IPS-18c (cell line): ENCODE data around the gene DLG2.

Experiments used
- H3K4me3 ChIP-seq: 2 replicates; pipeline ENCODE4 v1.7.0; 2013; ENCODE audit warnings: low read depth, mild to moderate bottlenecking, low read length, moderate library complexity; ENCODE audit not compliant: insufficient read depth
- H3K9me3 ChIP-seq: one replicate; pipeline ENCODE4 v1.6.1; 2013; ENCODE audit warnings: mild to moderate bottlenecking, low read length, moderate library complexity; ENCODE audit not compliant: control insufficient read depth, insufficient read depth

Gene DLG2

DNA sequence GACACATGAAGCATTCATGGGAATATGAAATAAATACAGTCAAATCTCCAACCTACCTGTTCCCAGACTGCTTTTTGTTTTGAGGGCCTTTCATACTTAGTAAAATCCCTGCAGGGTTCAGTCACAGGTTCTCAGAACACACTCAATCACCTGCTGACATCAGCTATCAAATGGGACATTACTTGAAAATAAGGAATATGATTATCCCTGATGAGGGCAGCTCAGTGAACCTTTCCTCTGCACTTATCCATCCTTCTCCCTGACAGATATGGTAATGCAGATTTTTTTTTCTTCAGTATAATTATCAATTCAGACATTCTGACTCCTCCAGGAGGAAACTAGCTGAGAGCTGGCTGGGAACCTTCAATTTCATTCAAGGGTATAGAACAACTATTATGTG, 1213.6 kb downstream of the DLG2 start:
- H3K4me3 ChIP-seq: no peak overlapping the region
- no peaks in the 10 kb centered on the region for H3K9me3 ChIP-seq

DNA sequence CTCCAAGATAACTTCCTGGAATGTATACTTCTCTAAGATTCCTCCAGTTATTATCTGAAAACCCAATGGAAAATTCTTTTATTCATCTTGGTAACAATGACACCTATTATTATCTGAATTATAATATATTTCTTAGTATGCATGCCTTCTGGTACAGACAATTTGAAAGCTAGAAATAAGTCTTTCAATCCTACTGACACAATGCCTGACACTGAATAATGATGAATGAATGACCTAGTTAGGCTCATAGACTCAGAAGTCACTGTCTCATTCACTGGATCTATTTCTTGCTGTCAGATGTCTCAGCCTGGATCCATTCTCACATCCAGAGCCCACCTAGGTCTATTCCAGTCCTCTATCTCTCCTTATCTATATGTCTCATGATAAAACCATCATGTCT, 1214.3 kb downstream of the DLG2 start:
- H3K9me3 ChIP-seq: no peaks in the 10 kb centered on the region
- H3K4me3 ChIP-seq: no peak overlapping the region

DNA sequence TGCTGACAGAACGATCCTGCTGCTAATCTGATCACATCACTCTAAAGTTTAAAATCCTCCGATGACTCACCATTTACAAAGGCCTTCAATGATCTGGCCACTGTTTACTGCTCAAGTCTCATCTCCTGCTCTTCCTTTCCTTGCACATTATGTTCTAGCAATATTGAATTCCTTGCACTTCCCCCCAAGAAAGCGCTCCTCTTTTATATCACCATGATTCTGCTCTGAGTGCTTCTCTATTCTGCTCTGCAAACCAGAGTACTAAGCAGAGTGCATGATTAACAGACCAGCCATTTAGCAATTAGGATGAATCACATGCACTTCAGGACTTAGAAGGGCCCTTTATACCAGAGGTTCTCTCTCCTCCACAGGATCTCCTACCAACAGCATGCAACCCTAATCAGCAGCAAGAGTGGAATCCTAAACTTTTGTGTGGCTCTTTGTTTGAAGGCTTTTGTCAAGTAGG, 1218.2 kb downstream of the DLG2 start:
- no peaks in the 10 kb centered on the region for H3K9me3 ChIP-seq
- no peak overlapping the region for H3K4me3 ChIP-seq

DNA sequence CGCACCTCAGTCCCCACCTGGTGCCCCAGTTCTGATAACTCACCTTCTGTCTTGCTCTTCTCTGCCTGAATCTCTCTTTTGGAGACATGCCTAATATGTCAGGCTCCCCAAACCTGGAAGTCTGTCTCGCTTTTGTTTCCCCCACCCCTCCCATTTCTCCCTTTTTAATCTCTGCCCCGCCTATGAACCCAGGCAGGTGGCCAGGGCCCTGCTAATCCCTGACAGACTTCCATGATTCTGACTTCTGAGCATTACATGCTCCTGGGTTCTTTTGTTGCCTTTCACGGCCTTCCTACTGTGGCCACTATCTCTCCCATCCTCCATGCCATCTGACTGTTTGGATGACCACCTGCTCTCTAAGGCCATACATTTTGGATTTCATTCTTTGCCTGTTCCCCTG, 1220.1 kb downstream of the DLG2 start:
- Histone ChIP-seq H3K9me3 (no peaks in the 10 kb centered on the region), H3K4me3 (no peak overlapping the region)

DNA sequence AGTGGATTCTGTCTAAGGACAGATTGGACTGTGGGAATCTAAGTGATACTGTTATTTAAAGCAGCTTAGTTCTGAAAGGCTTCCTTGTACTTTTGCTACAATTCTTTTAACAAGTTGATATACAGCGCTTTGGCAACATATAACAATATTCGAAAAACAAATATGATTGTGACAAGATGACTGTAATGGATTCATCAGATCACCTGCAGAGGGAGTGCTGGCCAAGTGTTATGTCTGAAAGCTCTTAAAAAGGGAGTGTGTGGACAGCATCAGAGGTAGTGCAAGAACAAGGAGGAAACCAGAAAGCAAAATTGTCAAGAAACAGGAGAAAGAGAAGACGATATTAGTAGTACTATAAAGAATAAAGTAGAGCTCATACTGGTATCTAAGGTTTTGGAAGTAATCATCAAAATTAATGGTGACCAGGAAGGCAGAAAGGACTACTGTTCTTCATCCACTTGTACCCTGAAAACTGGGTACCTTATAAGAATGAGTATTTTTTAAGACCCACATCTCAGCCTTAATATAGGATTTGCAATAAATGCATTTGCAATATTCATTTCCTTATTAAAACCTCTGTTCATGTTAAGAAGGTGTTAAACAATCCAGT, 1229.0 kb downstream of the DLG2 start:
- no peaks in the 10 kb centered on the region for H3K9me3 ChIP-seq
- no peak overlapping the region for H3K4me3 ChIP-seq

DNA sequence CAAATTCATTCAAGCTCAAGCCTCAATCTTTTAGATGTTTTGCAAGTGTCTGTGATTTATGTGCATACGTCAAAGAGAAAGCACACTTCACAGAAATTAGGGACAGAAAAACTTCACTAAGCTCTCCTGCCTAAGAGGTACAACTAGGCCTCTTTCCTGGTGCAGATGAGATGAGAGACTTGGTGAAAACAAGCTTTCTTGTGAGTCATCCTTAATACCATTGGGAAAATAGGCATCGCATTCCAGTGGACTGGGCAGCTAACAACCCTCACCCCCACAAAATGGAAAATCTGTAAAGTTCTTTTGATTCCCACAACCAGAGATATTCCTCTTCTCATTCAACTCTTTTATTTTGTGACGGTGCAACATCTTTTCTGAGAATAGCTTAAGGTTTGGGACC, 1230.6 kb downstream of the DLG2 start:
- no peak overlapping the region for H3K4me3 ChIP-seq
- no peaks in the 10 kb centered on the region for H3K9me3 ChIP-seq

DNA sequence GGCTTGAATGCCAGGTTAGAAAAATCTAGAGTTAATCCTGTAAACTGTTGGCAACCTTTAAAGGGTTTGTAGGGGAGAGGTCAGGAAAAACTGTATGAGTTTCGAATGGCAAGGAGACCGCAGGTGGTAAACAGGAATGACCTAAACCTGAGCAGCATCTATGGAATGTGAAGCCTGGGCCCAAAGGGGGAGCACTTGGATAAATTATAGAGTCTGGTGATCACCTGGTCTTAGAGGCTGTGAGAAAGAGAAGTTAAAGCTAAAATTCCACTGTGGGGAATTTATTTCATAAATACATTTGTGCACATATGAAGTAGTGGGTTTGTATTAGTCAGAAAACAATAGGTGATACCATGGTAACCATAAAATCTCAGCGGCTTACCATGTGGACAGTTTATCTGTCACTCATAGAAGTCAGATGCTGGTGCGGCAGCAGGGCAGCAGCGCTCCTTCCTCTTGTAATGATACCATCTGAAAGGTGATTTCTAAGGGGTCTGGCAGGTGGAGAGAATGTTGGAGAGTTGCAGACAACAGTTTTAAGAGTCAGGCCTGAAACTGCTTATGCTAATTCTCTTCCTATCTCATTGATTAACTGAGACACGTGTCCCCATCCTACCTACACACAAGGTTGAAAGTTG, 1236.6 kb downstream of the DLG2 start:
- H3K4me3 ChIP-seq: no peak overlapping the region
- no peaks in the 10 kb centered on the region for H3K9me3 ChIP-seq

DNA sequence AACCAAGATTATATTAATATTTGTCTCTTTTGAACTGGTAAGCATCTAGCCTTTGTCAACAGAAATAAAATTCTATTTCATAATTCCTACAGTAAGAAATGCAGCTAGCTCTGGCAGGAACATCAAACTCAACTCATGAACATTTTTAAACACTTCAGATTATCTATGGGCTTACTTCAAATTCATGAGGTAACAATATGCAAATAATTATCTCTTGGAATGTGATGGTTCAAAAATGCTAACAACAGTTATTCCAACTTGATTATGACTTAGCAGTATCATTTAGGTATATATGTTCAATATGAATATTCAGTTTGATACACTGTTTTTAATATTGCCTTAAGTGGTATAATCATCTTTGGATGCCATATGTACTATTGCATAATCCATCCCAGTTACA, 1237.4 kb downstream of the DLG2 start:
- Histone ChIP-seq H3K4me3 (no peak overlapping the region), H3K9me3 (no peaks in the 10 kb centered on the region)

DNA sequence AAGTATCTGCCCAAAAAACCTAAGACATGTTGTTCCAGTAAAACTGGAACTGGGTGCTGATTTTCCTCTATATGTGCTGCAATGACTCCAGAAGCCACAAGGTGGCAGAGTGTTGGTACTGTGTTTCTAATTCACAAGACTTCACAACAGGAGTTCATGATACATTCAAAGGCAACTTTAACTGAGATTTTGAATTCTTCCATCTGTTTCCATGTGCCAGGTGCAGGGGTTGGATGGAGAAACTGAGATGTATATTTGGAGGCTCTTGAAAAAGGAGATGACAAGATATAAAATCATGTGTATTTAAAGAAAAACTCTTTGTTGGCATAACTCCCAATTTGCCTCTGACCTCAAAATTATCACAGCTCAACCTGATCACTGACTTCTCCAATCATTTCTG, 1242.4 kb downstream of the DLG2 start:
- no peak overlapping the region for H3K4me3 ChIP-seq
- H3K9me3 ChIP-seq: no peaks in the 10 kb centered on the region

DNA sequence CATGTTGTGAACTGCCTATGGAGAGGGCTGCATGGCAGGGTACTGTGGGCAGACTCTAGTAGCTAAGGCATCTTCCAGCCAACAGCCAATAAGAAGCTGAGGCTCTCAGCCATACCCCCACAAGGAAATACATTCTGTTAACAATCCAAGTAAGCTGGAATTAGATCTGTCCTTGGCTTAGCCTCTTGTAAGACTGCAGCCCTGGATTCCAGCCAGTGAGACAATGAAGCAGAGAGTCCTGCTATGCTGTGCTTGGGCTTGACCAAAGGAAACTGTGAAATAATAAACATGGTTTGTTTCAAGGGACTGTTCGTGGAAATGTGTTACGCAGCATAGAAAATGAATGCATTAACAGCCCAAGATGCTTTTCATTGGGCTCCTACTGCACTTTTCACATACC, 1243.6 kb downstream of the DLG2 start:
- Histone ChIP-seq H3K4me3 (no peak overlapping the region), H3K9me3 (no peaks in the 10 kb centered on the region)

DNA sequence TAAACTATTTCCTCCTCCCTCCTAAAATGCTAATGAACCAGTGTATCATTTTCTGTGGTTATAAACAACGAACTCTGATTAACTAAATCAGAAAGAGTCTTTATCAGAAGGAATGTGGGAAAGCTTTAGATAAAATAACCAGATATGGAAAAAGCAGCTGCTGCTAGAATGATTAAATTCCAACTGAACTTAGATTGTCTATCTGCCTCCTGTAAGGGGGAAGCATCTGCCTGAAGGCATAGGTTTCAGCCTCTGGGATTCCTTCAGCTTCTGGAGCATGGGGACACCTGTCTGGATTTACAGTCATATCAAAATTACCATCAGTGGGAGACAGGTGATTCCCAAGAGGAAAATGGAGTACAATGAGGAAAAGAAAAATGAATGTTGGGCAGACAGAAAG, 1245.5 kb downstream of the DLG2 start:
- Histone ChIP-seq H3K4me3 (no peak overlapping the region), H3K9me3 (no peaks in the 10 kb centered on the region)

DNA sequence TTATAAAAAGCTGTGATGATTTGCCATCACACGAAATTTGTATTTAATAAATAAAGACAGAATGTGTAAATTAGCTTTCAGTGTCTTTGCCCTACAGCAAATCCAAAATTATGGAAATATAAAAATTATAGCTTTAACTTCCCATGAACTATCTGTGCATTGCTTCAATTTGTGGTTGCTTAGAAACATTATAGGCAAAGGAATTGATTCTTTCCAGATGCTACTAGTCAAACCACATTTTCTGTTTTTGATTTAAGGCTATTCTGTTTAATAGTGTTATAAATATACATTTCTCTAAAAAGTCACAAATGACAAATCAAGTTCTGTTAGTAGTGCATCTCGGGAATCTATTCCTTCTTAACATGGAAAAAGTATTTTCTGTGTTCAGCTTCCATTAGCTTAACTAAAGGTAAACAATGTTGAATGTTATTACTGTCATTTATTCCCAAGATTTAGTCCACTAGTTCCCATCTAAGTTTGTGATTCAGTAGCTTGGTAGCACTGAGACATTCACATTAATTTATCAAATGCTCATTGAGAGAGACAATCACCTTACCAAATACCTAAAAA, 1254.7 kb downstream of the DLG2 start:
- Histone ChIP-seq H3K9me3 (no peaks in the 10 kb centered on the region), H3K4me3 (no peak overlapping the region)

DNA sequence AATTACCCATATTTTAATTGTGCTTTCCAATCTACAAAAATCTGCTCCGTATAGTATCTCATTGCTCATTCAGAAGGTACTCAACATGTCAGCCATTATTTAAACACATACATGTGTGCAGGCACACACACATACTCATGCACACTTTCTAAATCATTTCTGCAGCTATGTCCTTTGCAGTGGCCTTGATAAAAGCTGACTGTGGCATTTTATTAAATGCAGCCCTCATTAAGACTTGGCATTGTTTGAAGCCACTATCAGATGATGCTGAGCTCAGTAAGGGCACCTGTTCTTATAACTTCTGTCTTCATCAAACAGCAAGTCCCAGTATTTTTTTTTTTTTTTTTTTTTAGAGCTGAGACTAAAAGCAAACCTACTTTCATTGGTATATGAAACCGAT, 1269.1 kb downstream of the DLG2 start:
- no peak overlapping the region for H3K4me3 ChIP-seq
- H3K9me3 ChIP-seq: no peaks in the 10 kb centered on the region

DNA sequence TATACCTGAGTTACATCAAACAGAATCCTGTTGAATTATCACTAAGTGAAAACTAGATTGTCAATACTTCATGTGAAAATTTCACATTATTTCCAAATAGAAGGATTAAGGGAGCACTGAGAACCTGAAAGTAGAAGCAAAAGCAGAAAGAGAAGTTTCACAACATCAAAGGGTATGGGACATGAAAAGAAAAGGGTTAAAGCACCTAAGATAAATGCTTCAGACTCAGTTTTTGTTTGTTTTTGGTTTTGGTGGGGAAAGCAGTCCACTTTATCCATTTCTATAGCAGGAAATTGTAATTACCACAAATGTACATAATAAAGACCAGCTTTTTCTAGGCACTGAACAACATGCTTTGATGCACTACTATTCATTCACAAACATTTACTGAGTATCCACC, 1271.2 kb downstream of the DLG2 start:
- H3K4me3 ChIP-seq: no peak overlapping the region

DNA sequence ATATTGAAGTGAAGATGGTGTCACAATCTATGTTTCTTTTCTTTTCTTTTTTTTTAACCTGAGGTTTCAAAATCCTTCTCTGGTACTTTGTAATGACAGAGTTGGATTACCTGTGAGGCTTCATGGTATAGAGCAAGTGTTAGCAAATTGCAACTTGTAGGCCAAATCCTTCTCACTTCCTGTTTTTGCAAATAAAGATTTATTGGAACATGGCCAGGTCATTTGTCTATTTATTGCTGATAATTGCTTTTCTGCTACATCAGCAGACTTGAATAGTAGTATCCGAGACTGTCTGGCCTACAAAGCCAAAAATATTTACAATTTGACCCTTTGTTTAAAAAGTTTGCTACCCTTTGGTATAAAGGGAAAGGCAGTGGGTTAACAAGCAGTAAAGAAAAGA, 1281.5 kb downstream of the DLG2 start:
- H3K4me3 ChIP-seq: no peak overlapping the region
- H3K9me3 ChIP-seq: peaks cover 3% of the 10 kb centered on the region

More for the DNA sequence above, 1271.2 kb downstream of the DLG2 start:
- no peaks in the 10 kb centered on the region for H3K9me3 ChIP-seq

DNA sequence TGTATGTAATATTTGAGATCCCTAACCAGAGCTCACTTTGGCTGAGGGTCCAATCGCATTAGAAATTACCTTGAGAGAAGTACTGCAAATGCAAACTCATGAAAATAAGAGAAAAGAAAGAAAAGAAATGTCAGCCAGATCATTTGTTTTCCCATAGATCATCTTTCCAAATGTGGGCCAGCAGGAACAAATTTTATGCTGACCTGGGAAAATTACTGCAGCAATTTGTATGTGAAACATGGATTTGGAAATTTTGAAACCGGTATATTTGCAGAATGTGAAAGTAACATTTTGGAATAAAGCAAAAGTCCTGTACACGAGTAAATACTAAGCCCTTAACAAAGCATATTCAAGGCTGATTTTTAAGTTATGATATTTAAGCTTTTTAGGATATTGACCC, 1282.1 kb downstream of the DLG2 start:
- H3K9me3 ChIP-seq: peaks cover 3% of the 10 kb centered on the region
- no peak overlapping the region for H3K4me3 ChIP-seq

DNA sequence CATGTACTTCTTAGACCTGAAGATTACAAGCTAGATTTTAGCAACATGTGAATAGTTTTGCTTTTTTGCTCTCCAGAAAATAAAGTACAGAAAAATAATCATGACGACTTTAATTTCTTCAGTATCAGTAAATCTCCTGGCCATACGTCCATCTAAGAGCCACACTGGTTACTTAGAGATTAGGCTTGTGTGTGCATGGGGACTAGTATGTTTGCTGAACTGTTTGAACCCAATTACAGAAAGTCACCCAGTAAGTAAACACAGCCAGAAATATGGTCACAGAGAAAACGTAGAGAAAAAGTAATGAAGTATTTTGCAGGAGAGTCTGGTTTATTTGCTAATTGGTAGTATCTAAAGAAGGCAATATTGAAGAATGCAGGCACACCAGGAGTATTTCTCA, 1287.3 kb downstream of the DLG2 start:
- Histone ChIP-seq H3K9me3 (no peaks in the 10 kb centered on the region), H3K4me3 (no peak overlapping the region)

DNA sequence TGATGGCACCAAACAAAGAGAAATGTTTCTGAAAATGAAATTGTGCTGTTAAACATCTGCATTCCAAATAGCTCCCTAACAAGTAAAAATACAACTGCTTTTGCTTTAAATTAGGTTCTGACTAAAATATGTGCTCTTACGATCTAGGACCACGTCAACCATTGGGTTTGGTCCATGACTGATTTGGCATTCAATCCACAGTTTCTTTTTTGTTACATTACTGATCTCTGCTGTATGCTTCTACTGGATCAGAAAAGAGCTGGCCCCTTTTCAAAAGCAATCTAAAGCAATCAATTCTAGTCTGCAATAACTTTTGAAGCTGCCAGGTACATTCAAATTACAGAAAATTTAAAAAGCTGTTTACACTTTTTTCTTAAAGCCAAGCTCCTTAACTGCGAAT, 1293.9 kb downstream of the DLG2 start:
- Histone ChIP-seq H3K4me3 (no peak overlapping the region), H3K9me3 (no peaks in the 10 kb centered on the region)

DNA sequence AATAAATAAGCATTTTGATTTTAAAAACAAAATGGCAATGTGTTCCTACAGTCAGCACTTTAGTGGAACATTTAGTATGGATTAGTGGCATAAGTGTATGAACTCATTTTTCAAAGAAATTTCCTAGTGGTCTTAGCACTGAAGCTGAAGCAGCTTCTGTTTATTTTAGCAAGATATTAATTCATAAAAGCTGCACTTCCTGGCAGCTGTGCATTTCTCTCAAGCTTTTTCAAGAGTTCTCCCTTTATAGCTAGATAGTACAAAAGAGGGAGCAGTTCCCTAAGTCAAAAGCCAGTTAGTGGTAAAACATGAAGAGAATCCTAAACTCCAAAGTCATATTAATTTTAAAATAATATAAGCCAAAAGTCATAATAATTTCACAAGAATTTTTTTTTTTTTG, 1304.9 kb downstream of the DLG2 start:
- no peaks in the 10 kb centered on the region for H3K9me3 ChIP-seq
- H3K4me3 ChIP-seq: no peak overlapping the region
